ENCODE measurements around the gene TCEAL9.
"Not testable (repeated sequence)": the region's sequence is repeated elsewhere in the genome, so short reads cannot be mapped to it uniquely, and the experiment has no call there.

TCEAL9 gene

GRCh38 chrX:103378990-103379389, 22.7 kb downstream of the TCEAL9 start:
- H3K27ac ChIP-seq: no peak overlapping the region
- no peak for TF ChIP-seq CTCF (IDR thresholded peaks at IDR 0.05)

GRCh38 chrX:103382877-103383276, 26.6 kb downstream of the TCEAL9 start:
- TF ChIP-seq CTCF (IDR thresholded peaks at IDR 0.05): no peak
- no peak overlapping the region for H3K9ac ChIP-seq
- H3K9me3 ChIP-seq (ENCODE audit: control insufficient read depth, low read length): no peaks in the 10 kb centered on the region
- no peak overlapping the region for H3K4me3 ChIP-seq (ENCODE audit: low read depth, low read length)
- no peak overlapping the region for H3K4me2 ChIP-seq (ENCODE audit: low read length)
- H3K79me2 ChIP-seq: no peaks in the 10 kb centered on the region
- no peaks in the 10 kb centered on the region for H3K36me3 ChIP-seq (ENCODE audit: control insufficient read depth, insufficient read depth, low read length)
- H3K27ac ChIP-seq: no peak overlapping the region
- no peaks in the 10 kb centered on the region for H3K27me3 ChIP-seq (ENCODE audit: control insufficient read depth, insufficient read depth, low read length)
- H2AFZ ChIP-seq: no peak overlapping the region
- H3K4me1 ChIP-seq: no peaks in the 10 kb centered on the region

More at GRCh38 chrX:103378990-103379389, 22.7 kb downstream of the TCEAL9 start:
- Histone ChIP-seq H2AFZ (no peak overlapping the region), H3K27me3 (ENCODE audit: control insufficient read depth, insufficient read depth, low read length) (no peaks in the 10 kb centered on the region), H3K4me1 (no peaks in the 10 kb centered on the region), H3K4me2 (ENCODE audit: low read length) (no peak overlapping the region), H3K36me3 (ENCODE audit: control insufficient read depth, insufficient read depth, low read length) (no peaks in the 10 kb centered on the region), H3K9ac (no peak overlapping the region), H3K9me3 (ENCODE audit: control insufficient read depth, low read length) (no peaks in the 10 kb centered on the region), H3K4me3 (ENCODE audit: low read depth, low read length) (no peak overlapping the region), H3K79me2 (no peaks in the 10 kb centered on the region)

- no peak overlapping the region for H3K4me2 ChIP-seq (ENCODE audit: low read length)
These were observed 28.4 kb downstream of the TCEAL9 start for GRCh38 chrX:103384672-103385071.

GRCh38 chrX:103385283-103385830, 29.1 kb downstream of the TCEAL9 start:
- H2AFZ ChIP-seq; H3K4me3 ChIP-seq (ENCODE audit: low read depth, low read length); H3K9ac ChIP-seq; H3K27me3 ChIP-seq (ENCODE audit: control insufficient read depth, insufficient read depth, low read length); H3K4me2 ChIP-seq (ENCODE audit: low read length); H3K79me2 ChIP-seq; H3K27ac ChIP-seq; H3K9me3 ChIP-seq (ENCODE audit: control insufficient read depth, low read length); H3K36me3 ChIP-seq (ENCODE audit: control insufficient read depth, insufficient read depth, low read length); H3K4me1 ChIP-seq: not testable (repeated sequence)

More at GRCh38 chrX:103384672-103385071, 28.4 kb downstream of the TCEAL9 start:
- no peak for TF ChIP-seq CTCF (IDR thresholded peaks at IDR 0.05)
- Histone ChIP-seq H3K36me3 (ENCODE audit: control insufficient read depth, insufficient read depth, low read length) (no peaks in the 10 kb centered on the region), H3K79me2 (no peaks in the 10 kb centered on the region), H3K27me3 (ENCODE audit: control insufficient read depth, insufficient read depth, low read length) (no peaks in the 10 kb centered on the region), H3K4me3 (ENCODE audit: low read depth, low read length) (no peak overlapping the region), H3K9me3 (ENCODE audit: control insufficient read depth, low read length) (no peaks in the 10 kb centered on the region), H3K4me1 (no peaks in the 10 kb centered on the region), H3K27ac (no peak overlapping the region), H2AFZ (no peak overlapping the region), H3K9ac (no peak overlapping the region)

- no peak for TF ChIP-seq CTCF (IDR thresholded peaks at IDR 0.05)
- no peaks in the 10 kb centered on the region for H3K79me2 ChIP-seq
- no peaks in the 10 kb centered on the region for H3K4me1 ChIP-seq
- no peak overlapping the region for H3K27ac ChIP-seq
- H3K4me3 ChIP-seq (ENCODE audit: low read depth, low read length): no peak overlapping the region
- no peak overlapping the region for H2AFZ ChIP-seq
- no peaks in the 10 kb centered on the region for H3K36me3 ChIP-seq (ENCODE audit: control insufficient read depth, insufficient read depth, low read length)
- H3K9ac ChIP-seq: no peak overlapping the region
- H3K4me2 ChIP-seq (ENCODE audit: low read length): no peak overlapping the region
- H3K9me3 ChIP-seq (ENCODE audit: control insufficient read depth, low read length): no peaks in the 10 kb centered on the region
- no peaks in the 10 kb centered on the region for H3K27me3 ChIP-seq (ENCODE audit: control insufficient read depth, insufficient read depth, low read length)
These were observed 30.0 kb downstream of the TCEAL9 start for GRCh38 chrX:103386332-103386731.

Data from parathyroid adenoma (tissue), 2 donors.